ENCODE results near the gene SLC35A4.

SLC35A4 gene

DNA sequence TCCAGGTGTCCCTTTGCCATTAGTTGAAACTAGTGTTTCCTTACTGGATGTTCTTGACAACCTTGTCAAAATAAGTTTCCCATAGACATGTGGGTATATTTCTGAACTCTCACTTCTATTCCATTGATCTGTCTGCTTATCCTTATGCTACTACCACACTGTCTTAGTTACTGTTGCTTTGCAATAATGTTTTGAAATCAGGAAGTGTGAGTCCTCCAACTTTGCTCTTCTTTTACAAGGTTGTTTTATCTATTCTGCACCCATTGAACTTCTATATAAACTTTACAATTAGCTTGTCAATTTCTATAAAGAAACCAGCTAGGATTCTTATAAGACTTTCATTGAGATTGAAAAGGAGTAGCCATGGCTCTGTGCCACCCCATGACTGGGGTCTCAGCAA is 44.1 kb downstream of the SLC35A4 start:
- TF ChIP-seq CTCF (IDR thresholded peaks at IDR 0.05; ENCODE audit: insufficient read depth, low read length, poor library complexity, severe bottlenecking) (no peak), EZH2phosphoT487 (conservative IDR thresholded peaks at IDR 0.05; ENCODE audit: low read length) (no peak)
- H2AFZ ChIP-seq (ENCODE audit: low read depth, low read length, severe bottlenecking) = no peak overlapping the region
- H3K27ac ChIP-seq (ENCODE audit: low read depth, low read length) = no peak overlapping the region
- no peak overlapping the region for H3K4me3 ChIP-seq (ENCODE audit: insufficient read depth, low read length, poor library complexity, severe bottlenecking)
- no peaks in the 10 kb centered on the region for H4K20me1 ChIP-seq (ENCODE audit: low read depth, low read length)
- H3K4me2 ChIP-seq (ENCODE audit: low read depth, low read length, poor library complexity, severe bottlenecking) = no peak overlapping the region
- no peaks in the 10 kb centered on the region for H3F3A ChIP-seq (ENCODE audit: insufficient read depth)
- no peak overlapping the region for H3K9ac ChIP-seq (ENCODE audit: low read length)
- no peaks in the 10 kb centered on the region for H3K9me3 ChIP-seq (ENCODE audit: insufficient read depth, low read length)
- H3K36me3 ChIP-seq (ENCODE audit: low read length) = no peaks in the 10 kb centered on the region
- no peaks in the 10 kb centered on the region for H3K9me2 ChIP-seq (replicated peaks; ENCODE audit: insufficient read depth, low read length)
- no peaks in the 10 kb centered on the region for H3K27me3 ChIP-seq (ENCODE audit: low read length)
- no peaks in the 10 kb centered on the region for H3K79me2 ChIP-seq (ENCODE audit: insufficient read depth, low read length)

- H2AFZ ChIP-seq (ENCODE audit: low read depth, low read length, severe bottlenecking) = no peak overlapping the region
These were observed 44.5 kb downstream of the SLC35A4 start for GRCh38 chr5:140609126-140609525.

GRCh38 chr5:140611020-140611521 is 46.4 kb downstream of the SLC35A4 start:
- Histone ChIP-seq H3K4me2 (ENCODE audit: low read depth, low read length, poor library complexity, severe bottlenecking) (no peak overlapping the region), H3K36me3 (ENCODE audit: low read length) (no peaks in the 10 kb centered on the region), H4K20me1 (ENCODE audit: low read depth, low read length) (no peaks in the 10 kb centered on the region), H3K9ac (ENCODE audit: low read length) (no peak overlapping the region), H3K9me2 (replicated peaks; ENCODE audit: insufficient read depth, low read length) (no peaks in the 10 kb centered on the region), H3K27ac (ENCODE audit: low read depth, low read length) (no peak overlapping the region), H3K9me3 (ENCODE audit: insufficient read depth, low read length) (no peaks in the 10 kb centered on the region), H3K4me3 (ENCODE audit: insufficient read depth, low read length, poor library complexity, severe bottlenecking) (no peak overlapping the region), H3K79me2 (ENCODE audit: insufficient read depth, low read length) (no peaks in the 10 kb centered on the region), H2AFZ (ENCODE audit: low read depth, low read length, severe bottlenecking) (no peak overlapping the region), H3F3A (ENCODE audit: insufficient read depth) (no peaks in the 10 kb centered on the region), H3K27me3 (ENCODE audit: low read length) (no peaks in the 10 kb centered on the region)
- TF ChIP-seq EZH2phosphoT487 (conservative IDR thresholded peaks at IDR 0.05; ENCODE audit: low read length) = no peak
- TF ChIP-seq CTCF (IDR thresholded peaks at IDR 0.05; ENCODE audit: insufficient read depth, low read length, poor library complexity, severe bottlenecking) = no peak

More at GRCh38 chr5:140609126-140609525, 44.5 kb downstream of the SLC35A4 start:
- Histone ChIP-seq H3K79me2 (ENCODE audit: insufficient read depth, low read length) (no peaks in the 10 kb centered on the region), H4K20me1 (ENCODE audit: low read depth, low read length) (no peaks in the 10 kb centered on the region), H3F3A (ENCODE audit: insufficient read depth) (no peaks in the 10 kb centered on the region), H3K4me2 (ENCODE audit: low read depth, low read length, poor library complexity, severe bottlenecking) (no peak overlapping the region), H3K9me2 (replicated peaks; ENCODE audit: insufficient read depth, low read length) (no peaks in the 10 kb centered on the region), H3K36me3 (ENCODE audit: low read length) (no peaks in the 10 kb centered on the region), H3K9ac (ENCODE audit: low read length) (no peak overlapping the region), H3K27me3 (ENCODE audit: low read length) (no peaks in the 10 kb centered on the region), H3K4me3 (ENCODE audit: insufficient read depth, low read length, poor library complexity, severe bottlenecking) (no peak overlapping the region), H3K27ac (ENCODE audit: low read depth, low read length) (no peak overlapping the region), H3K9me3 (ENCODE audit: insufficient read depth, low read length) (no peaks in the 10 kb centered on the region)
- TF ChIP-seq CTCF (IDR thresholded peaks at IDR 0.05; ENCODE audit: insufficient read depth, low read length, poor library complexity, severe bottlenecking) (no peak), EZH2phosphoT487 (conservative IDR thresholded peaks at IDR 0.05; ENCODE audit: low read length) (no peak)
